AG08395 (cell line): ENCODE results near the gene NTNG1.

ENCODE experiments used
- DNase-seq: peaks from one replicate; pipeline ENCODE4 v3.0.0; 2012; ENCODE audit warnings: mixed read lengths, low spot score

Gene NTNG1

DNA sequence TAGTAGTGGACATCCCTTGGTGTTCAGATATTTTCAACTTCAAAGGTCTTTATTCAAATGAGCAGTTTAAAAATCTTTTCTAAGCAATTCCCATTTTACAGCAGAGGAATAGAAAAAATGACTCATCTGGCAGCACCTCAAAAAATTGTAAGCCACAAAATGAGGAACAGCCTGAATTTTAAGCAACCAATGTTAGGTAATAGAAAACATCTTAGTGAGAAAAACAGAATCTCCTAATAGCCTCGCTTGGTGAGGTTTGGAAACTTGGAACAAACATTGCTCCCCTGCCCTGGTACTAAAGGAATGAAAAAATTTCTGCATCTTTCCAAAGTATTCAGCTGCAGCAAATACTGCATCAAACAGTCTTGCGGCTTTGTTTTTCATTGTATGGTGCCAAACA is 264.4 kb downstream of the NTNG1 start:
- DNase-seq, result peak; percentile 75

DNA sequence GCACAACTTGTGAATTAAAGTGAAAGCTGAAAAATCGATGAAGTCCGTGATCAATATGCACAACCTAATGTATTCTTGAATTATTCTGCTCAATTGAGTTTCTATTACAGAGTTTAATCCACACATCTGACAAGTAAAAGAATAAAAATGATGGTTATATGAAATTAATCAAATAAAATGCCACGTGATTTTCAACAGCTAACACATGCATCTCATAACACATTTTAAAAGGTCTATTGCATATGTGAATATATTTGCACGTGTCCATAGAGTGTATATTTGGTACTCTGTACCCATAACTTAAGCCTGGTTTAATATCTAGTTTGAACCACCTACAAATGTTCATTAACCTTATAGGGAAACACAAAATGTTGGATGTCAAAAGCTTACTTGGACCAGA is 266.2 kb downstream of the NTNG1 start:
- no peak for DNase-seq

DNA sequence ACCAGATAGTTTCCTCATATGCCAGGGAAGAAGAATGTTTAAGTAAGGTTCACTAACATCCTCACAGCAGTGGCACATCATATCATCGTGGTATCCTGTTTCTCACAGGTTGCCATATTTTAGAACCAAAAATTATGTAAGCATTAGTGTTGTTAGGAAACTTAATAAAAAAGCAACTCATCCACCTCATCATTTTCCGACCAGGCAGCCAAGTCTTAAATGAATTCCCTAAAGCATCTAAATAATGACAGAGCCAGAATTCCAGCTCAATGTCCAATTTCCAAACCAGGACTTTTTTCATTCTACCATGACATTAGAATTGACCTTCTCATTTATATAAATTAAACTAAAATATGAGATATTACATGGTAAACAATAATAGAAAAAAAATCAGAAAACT is 272.7 kb downstream of the NTNG1 start:
- no peak for DNase-seq

DNA sequence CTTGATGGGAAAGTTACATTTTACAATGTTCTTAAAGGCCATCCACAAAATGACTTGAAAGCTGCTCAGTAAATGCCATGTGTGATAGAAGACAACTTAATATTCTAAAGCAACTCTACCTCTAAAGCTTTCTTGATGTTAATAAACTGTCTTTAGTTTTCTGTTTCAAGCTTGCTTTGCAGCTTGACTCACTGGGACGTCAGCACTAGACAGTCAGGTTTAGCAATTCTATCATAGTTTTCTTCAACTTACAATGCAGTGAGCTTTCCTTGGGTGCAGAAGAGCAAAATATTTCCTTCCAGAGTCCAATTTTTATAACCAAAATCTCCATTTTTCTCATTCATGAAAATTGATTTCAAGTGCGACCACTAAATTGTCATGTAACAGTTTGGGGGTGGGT is 273.1 kb downstream of the NTNG1 start:
- peak; percentile 5 for DNase-seq

DNA sequence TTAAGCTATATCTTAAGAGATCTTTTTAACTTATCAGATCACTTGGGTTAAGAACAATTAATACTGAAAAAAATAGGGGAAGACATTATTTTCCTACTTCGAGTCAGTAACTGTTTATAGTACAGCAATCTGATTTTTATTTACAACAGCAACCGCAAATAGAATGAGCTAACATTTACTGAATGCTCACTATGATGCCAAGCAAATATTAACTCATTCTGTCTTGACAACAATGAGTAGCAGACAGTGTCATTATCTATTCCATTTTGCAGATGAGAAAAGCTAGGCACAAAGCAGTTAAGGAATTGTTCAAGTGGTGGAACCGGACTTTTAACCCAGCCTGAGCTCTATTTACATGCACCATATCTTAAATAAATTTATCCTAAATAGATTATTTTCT is 273.7 kb downstream of the NTNG1 start:
- DNase-seq, result peak; percentile 23

DNA sequence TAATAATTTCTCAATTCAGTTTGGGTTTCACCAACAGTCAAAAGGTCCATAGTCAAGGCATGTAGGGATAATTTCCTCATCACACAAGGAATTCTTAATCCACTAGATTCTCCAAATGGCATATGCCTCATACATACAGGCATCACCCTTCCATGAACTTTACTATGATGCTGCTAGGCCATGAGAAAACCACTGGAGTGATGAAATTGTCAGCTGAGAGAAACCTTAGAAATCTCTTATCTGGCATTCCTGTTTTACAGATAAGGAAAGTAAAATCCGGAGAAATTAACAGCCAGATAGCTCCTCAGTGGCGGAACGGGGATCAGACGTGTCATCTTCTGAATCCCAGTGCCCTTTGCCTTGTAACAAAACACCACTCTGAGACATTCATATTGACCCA is 274.4 kb downstream of the NTNG1 start:
- no peak for DNase-seq

DNA sequence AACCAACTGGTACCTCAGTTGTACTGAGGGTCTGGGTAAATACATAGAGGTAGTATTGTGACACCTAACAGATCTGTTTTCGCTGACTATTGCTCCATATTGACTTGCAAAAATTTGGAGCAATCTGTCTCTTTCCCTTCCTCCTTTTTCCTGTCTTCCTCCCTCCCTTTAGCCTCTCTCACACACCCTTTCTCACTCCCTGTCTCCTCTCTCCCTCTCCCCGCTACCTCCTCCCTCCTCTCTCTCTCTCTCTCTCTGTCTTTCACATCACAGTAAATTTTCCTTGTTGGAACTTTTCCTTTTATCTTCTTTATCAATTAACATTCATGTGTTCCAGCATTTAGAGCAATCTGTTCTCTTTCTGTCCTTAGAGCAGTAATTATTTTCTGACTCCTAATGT is 278.2 kb downstream of the NTNG1 start:
- DNase-seq, result no peak

DNA sequence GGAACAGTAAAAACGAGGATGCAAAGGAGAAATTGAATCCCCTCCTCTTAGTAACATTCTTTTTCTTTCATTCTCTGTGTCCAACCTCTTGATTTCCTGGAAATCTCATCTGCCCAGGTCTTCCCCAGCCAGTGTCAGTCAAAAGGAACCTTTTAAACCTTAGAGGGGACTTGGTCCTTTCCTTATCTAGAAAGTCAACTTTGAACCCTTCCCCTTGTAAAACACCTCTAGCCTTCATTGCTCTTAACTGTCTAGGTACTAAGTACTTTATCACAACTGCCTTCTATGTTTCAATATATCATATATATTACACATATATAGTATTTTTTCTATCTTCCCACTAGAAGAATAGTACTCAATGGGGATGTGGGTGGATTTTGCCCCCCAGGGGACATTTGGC is 282.1 kb downstream of the NTNG1 start:
- DNase-seq, result no peak

DNA sequence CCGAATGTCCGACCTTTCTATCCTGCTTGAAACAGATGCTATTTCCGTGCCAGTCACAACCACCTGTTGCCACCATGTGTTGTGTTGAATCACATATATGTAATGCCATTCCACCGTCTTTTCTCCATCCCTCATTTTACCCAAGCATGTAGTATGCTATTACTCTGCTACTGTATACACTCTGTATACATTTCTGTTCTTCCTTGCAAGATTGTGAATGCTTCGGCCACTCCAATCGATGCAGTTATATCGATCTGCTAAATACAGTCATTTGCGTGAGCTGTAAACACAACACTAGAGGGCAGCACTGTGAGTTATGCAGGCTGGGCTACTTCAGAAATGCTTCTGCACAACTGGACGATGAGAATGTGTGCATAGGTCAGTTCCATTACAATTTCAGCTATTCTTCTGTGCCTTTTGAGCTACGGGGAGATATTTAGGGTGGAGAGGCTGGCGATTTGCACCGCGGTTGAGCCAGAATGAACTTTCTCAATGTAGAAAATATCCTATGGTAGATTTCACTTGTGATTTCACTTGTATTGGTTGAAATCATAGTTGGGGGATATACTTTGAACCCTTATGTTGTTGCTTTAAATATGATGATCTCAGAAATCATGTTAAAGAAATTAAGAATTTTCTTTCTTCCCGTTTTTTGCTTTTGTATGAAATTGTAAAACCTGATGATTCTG is 289.8 kb downstream of the NTNG1 start:
- peak; percentile 17 for DNase-seq

DNA sequence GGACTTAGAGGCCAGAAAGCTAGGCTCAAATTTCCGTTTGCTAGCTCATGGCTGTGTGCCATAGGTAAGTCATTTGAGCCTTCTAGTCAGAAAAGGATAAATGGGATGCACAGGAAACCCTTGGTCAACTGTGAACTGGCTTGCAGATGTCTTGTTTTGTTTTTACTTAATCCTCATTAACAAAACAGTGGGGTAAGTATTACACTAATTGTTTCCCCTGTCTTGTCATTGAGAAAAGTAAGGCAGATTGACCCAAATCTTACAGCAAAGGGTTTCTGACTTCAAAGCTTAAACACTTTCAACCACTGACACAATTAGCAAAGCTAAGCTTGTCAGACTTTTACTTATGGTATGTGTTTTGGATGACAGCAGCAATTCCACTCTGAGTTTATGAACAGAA is 291.3 kb downstream of the NTNG1 start:
- DNase-seq, result no peak

DNA sequence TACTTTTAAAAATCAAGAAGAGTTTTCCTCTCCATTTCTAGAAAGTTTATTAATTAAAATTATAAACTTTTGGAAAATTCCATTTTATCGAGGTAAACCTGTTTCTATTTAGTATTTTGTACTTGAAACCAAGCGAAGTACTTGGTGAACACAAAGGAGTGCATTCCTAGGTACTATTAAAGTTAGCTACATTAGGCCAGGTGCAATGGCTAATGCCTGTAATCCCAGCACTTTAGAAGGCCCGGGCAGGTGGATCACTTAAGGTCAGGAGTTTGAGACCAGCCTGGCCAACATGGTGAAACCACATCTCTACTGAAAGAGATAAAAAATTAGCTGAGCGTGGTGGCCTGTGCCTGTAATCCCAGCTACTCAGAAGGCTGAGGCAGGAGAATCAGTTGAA is 292.2 kb downstream of the NTNG1 start:
- DNase-seq, result no peak

DNA sequence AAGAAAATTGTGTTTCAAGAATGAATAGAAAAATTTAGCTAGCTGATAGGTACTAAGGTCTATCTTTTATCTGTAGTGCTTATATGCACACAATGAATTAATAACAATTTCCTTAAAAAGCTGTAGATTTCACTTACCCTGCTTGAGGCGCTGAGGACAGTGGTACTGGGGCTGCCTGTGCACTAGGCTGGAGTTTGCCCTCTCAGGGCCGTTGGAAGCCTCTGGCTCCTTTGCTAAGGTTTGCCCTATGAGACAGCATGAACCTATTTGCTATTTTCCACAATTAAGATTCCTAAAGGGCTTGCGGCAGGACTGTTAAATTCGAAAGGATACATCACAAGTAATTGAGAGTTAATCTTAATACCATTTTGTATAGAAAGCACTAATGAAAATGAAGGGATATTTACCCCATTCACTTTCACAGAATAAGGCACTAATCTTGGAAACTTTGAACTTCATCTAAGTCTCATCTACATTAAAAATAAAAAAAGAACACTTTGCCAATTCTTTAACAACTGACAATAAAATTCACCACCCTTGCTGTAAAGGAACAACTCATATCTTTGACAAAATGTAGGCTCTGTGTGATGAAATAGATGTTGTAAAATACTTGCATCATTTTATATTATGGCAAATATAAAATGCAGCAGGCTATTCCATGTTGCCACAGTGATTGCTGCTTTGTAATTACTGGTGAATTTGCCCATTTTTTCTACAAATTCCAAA is 293.0 kb downstream of the NTNG1 start:
- DNase-seq, result no peak

DNA sequence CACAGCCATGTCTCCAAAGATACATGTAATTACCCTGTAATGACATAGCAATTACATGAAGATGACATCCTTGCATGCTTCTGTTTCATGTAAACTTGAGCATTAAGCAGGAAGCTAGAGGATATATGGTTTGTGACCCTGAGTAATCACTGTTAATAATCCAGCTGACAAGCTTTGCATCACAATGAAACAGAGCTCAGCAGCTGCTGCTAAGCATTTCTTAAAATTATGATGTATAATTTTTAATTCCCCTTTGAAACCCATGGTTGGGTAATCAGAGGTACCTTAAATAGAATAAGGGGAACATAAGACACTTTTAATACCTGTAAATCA is 293.5 kb downstream of the NTNG1 start:
- DNase-seq, result no peak

DNA sequence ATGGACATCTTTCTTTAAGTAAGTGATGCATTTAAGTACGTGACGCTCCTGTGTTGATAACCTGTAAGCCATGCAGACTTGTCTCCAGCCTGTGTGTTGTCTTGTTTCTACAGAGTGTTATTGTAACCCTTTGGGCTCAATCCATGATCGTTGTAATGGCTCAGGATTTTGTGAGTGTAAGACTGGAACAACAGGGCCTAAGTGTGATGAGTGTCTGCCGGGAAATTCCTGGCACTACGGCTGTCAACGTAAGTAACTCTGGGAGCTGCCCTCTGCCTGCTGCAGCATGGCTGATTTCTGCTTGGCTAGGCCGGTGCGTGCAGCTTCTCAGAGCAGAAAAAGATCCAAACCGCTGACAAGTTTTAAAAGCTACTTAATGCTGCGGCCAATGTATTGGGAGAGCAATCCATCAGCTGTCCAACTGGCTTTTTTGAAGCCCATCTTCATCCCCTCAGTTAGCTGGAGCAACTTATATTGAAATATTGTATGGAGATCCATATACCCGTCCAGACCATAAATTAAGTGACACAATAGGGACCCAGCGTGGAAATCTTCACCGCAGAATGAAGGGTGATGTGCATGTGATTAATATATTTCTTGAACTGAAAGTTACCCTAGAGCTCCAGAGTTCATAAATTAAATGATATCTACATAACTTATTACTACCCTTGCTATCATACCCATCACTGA is 295.9 kb downstream of the NTNG1 start:
- DNase-seq, result no peak

DNA sequence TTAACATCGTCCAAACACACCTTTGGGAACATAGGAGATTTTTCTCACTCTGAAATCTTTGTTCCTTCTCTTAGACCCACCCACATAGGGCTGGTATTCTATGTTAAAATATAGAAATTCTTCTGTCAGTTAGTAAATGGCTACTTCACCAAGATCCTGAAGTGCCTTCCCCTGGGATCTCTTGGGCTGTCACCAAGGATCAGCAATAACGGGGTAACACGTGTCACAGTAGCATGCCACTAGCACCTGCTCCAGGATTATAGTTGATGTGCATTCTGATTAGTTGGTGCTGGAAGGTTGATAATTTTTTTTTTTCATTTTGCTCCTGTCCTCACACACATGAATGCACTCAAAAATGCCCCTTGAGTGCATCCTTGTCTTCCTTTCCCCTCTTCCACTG is 298.7 kb downstream of the NTNG1 start:
- DNase-seq, result no peak

DNA sequence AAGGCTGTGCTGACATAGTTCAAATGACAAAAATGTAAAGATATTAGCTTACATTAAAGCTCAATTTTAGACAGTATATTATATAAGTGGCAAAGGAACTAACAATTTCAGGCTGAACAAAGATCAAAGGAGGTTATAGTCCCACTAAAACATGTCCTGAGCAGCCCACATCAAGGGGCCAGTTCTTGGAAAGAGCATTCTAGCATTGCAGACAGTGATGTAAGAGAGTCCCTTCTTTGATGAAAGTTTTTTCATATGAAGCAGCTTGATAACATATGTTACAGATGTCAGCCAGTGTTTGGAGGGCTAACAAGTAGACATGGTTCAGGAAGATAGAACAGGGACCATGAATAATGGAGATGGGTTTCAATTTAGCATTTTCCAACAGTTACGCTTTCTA is 301.7 kb downstream of the NTNG1 start:
- DNase-seq, result no peak

DNA sequence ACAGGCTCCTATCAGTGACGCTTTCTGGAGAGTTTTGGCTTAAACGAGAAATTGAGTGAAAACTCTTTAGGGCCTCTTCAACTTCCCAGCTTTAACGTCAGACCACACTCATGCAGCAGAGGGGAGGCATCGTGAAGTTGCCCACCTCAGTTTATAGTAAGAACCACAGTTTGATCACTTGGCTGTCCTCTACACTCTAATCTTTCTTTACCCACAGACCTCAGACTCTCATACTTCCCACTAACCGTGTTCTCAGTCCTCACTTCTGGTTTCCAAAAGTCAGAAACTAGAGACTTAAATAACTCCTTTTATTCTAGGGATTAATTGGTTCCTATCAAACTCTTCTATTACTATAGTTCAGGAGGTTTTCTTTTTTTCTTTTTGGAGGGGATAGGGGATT is 302.2 kb downstream of the NTNG1 start:
- DNase-seq, result no peak

DNA sequence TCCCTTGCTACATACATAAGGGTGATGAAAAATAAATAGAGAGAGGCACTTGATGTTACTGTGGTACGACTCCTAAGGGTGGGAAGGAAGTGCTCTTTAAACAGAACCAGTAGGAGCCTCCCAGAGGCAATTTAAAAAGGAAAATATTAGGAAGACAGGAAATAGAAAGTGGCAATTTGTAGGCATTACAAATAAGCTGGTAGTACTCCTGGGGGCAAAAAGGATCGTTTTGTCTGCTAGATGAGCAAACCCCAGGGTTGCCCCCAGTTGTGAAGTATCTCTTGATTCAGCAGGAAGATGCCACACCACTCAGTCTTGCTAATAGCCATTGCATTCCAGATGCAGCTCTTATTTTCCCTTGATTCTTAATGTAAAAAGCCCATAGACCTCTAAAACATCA is 303.0 kb downstream of the NTNG1 start:
- DNase-seq, result no peak

DNA sequence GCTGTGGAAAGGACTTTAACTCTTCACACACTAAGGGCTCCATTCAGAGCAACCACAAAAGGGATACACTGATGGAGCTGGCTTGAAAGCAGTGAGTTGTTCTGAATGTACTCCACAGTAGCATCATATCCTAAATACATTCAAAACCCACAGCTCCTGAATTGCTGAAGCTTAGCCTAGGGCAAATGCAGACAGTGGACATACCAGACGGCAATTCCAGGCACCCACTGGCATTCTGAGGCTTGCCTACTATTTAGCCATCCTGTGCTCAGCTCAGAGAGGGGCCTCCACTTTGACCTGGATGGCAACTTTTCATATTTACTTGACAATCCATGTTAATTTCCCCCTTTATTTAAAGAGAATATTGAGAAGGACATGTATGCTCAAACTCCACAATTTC is 303.5 kb downstream of the NTNG1 start:
- no peak for DNase-seq

DNA sequence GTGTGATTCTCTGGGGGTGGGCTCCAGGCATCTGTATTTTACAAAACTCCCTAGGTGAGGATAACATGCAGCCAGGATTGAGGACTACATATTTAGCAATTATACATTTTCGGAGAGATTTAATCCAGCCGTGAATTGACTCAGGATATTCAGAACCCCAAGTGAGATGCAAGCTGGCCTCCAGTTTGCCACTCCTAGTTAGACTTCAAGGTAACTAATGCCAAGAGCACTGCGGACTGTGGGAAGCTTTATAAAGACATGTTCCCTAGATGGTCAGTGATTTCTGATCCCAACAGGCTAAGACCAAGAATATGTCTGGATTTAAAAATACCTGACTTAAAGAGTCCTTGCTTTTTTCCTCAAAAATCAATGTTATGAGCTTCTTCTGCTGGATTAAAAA is 308.5 kb downstream of the NTNG1 start:
- DNase-seq, result no peak

DNA sequence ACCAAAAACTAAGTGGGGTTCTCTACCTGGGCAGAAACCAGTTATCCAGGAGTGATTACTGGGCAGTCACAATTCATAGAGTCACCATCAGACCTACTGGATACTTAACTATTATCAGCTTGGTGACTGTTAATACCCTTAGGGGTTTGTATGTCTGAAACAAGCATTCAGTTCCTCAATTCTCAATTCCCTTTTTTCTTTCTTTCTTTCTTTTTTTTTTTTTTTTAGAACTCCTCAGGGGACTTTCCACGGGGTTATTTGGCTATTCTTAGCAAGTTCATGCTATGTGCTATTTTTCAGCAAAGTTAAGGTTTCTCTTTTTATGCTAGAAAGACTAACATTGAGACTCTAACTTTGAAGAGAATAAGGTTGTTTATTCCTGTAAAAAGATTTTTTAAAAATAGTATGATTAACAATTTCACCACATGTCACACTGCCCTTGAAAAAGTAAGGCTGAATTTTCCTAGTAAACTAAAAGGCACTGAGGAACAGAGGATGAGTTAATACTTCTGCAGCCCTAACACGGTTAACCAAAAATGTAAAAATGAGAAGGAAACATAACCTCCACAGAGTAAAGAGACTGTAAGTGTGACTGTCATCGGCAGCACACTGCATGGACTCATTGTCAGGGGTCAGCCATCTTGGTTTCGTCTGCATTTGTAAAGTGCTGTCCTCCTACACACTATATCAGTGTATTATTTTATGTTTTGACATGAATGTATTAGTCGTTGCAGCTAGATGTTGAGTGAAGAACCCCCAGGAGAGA is 310.2 kb downstream of the NTNG1 start:
- DNase-seq, result no peak

DNA sequence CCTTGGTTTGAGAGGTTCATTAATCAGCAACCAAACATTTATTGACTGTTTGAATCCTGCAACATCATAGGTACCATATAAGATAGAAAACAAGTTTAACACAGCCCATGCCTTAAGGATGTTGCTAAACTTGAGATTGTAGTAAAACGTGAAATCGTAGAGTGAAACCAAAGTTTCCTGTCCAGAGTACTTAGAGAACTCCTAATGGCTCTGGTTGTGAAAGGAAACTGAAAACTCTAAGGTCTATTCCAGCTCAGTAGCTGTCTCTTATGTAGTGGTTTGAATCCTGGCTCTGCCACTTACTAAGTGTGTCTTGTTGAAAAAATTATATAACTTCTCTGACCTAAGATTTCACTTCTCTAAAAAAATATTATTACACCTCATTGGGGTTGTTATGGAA is 310.9 kb downstream of the NTNG1 start:
- DNase-seq, result no peak

DNA sequence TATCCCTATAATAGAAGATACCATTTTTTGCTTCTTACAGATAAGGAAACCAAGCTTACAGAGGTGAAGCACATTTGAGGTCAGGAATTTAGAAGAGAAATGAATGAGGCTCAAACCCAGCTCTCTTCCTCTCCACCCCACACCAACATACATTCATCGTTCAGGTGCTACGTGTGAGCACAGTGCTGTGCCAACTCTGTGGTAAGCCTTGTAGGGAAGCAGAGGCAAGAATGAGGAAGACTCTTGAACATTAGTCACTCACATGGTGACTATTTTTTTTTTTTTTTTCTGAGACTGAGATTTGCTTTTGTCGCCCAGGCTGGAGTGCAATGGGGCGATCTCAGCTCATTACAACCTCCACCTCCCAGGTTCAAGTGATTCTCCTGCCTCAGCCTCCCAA is 314.0 kb downstream of the NTNG1 start:
- no peak for DNase-seq
